OCI-LY1 (cell line): ENCODE data around the gene NAA80.
"Not testable (repeated sequence)": the region's sequence is repeated elsewhere in the genome, so short reads cannot be mapped to it uniquely, and the experiment has no call there.

Experiments
- H2AFZ ChIP-seq: fragments of 200-600 bp; sonication (generic), shearing (Covaris generic); 2 replicates; pipeline ENCODE4 v1.6.0; 2014; ENCODE audit warnings: antibody characterized with exemption, mild to moderate bottlenecking, low read length
- H3F3A ChIP-seq: fragments of 200-600 bp; sonication (generic), shearing (Covaris generic); 2 replicates; pipeline ENCODE4 v1.6.0; 2014; ENCODE audit warnings: mild to moderate bottlenecking, antibody characterized with exemption, low read length, moderate library complexity; ENCODE audit not compliant: insufficient read depth
- H3K27ac ChIP-seq: fragments of 200-600 bp; sonication (generic); 2 replicates; pipeline ENCODE4 v1.5.1; 2014; ENCODE audit warnings: low read length, mixed run types, mild to moderate bottlenecking, low read depth; ENCODE audit not compliant: poor library complexity, severe bottlenecking
- H3K27me3 ChIP-seq: fragments of 200-600 bp; sonication (generic); 2 replicates; pipeline ENCODE4 v1.6.0; 2014; ENCODE audit warnings: antibody characterized with exemption, mild to moderate bottlenecking, low read length, moderate library complexity; ENCODE audit not compliant: insufficient read depth
- H3K36me3 ChIP-seq: fragments of 200-600 bp; sonication (generic); 2 replicates; pipeline ENCODE4 v1.6.1; 2014; ENCODE audit warnings: mild to moderate bottlenecking, antibody characterized with exemption, low read length, moderate library complexity, mixed read lengths; ENCODE audit not compliant: insufficient read depth
- H3K4me1 ChIP-seq: fragments of 200-600 bp; sonication (generic); 2 replicates; pipeline ENCODE4 v1.5.1; 2014; ENCODE audit warnings: mild to moderate bottlenecking, low read length, moderate library complexity; ENCODE audit not compliant: insufficient read depth, severe bottlenecking
- H3K4me2 ChIP-seq: fragments of 200-600 bp; sonication (generic), shearing (Covaris generic); 2 replicates; pipeline ENCODE4 v1.6.1; 2014; ENCODE audit warnings: low read length
- H3K4me3 ChIP-seq: fragments of 200-600 bp; sonication (generic); 2 replicates; pipeline ENCODE4 v1.5.1; 2014; ENCODE audit warnings: low read length, low read depth, mild to moderate bottlenecking, mixed read lengths; ENCODE audit not compliant: poor library complexity, severe bottlenecking
- H3K79me2 ChIP-seq: fragments of 200-600 bp; shearing (Covaris generic); 2 replicates; pipeline ENCODE4 v1.6.1; 2016; ENCODE audit warnings: mixed run types, low read length, mixed read lengths; ENCODE audit not compliant: insufficient read depth
- H3K9ac ChIP-seq: fragments of 200-600 bp; sonication (generic), shearing (Covaris generic); 2 replicates; pipeline ENCODE4 v1.6.1; 2014; ENCODE audit warnings: mild to moderate bottlenecking, low read length, mixed read lengths
- H3K9me2 ChIP-seq: fragments of 200-600 bp; sonication (generic), shearing (Covaris generic); 2 replicates; pipeline ENCODE4 v1.6.1; 2014; ENCODE audit warnings: low read depth, mild to moderate bottlenecking, low read length, mixed read lengths
- H3K9me3 ChIP-seq: fragments of 200-600 bp; shearing (Covaris generic); 2 replicates; pipeline ENCODE4 v1.6.1; 2014; ENCODE audit warnings: low read length, mixed read lengths
- H4K20me1 ChIP-seq: fragments of 200-600 bp; sonication (generic), shearing (Covaris generic); 2 replicates; pipeline ENCODE4 v1.6.0; 2016; ENCODE audit warnings: mild to moderate bottlenecking, low read length; ENCODE audit not compliant: insufficient read depth
- CTCF ChIP-seq: fragments of 200-600 bp; sonication (generic), shearing (Covaris generic); IDR thresholded peaks from 2 replicates; pipeline ENCODE4 v1.5.1; 2017; ENCODE audit warnings: mild to moderate bottlenecking, antibody characterized with exemption, low read length, moderate library complexity, mixed read lengths
- EZH2 ChIP-seq: fragments of 200-600 bp; sonication (generic), shearing (Covaris generic); IDR thresholded peaks from 2 replicates; pipeline ENCODE4 v1.8.0; 2017; ENCODE audit warnings: borderline replicate concordance, mixed run types, mild to moderate bottlenecking, antibody characterized with exemption, low read length, moderate library complexity, mixed read lengths

Gene NAA80

GRCh38 chr3:50288387-50289007, 10.7 kb downstream of the NAA80 start:
- Histone ChIP-seq H2AFZ (no peak overlapping the region), H4K20me1 (no peaks in the 10 kb centered on the region), H3K9me2 (no peaks in the 10 kb centered on the region), H3K4me3 (no peak overlapping the region), H3K9ac (no peak overlapping the region), H3K27ac (no peak overlapping the region), H3K9me3 (no peaks in the 10 kb centered on the region), H3K36me3 (peaks cover 50% of the 10 kb centered on the region), H3K4me2 (no peak overlapping the region), H3K4me1 (peaks cover 19% of the 10 kb centered on the region), H3F3A (no peaks in the 10 kb centered on the region), H3K79me2 (peaks cover 10% of the 10 kb centered on the region), H3K27me3 (no peaks in the 10 kb centered on the region)
- TF ChIP-seq CTCF, result no peak
- TF ChIP-seq EZH2, result no peak

- Histone ChIP-seq H3F3A (no peaks in the 10 kb centered on the region), H4K20me1 (no peaks in the 10 kb centered on the region), H3K27ac (no peak overlapping the region), H3K4me1 (peaks cover 12% of the 10 kb centered on the region), H3K9ac (no peak overlapping the region), H3K27me3 (no peaks in the 10 kb centered on the region), H2AFZ (no peak overlapping the region), H3K4me3 (no peak overlapping the region), H3K4me2 (no peak overlapping the region), H3K9me2 (no peaks in the 10 kb centered on the region), H3K36me3 (peaks cover 50% of the 10 kb centered on the region), H3K79me2 (peaks cover 10% of the 10 kb centered on the region), H3K9me3 (no peaks in the 10 kb centered on the region)
- TF ChIP-seq EZH2 (no peak), CTCF (no peak)
These were observed 11.9 kb downstream of the NAA80 start for GRCh38 chr3:50287262-50287661.

GRCh38 chr3:50286322-50287227, 12.6 kb downstream of the NAA80 start:
- Histone ChIP-seq H3K9ac (no peak overlapping the region), H3K4me1 (peaks cover 12% of the 10 kb centered on the region), H3K79me2 (peaks cover 5% of the 10 kb centered on the region), H3K9me2 (no peaks in the 10 kb centered on the region), H3K4me3 (no peak overlapping the region), H3K27me3 (no peaks in the 10 kb centered on the region), H3K9me3 (no peaks in the 10 kb centered on the region), H4K20me1 (no peaks in the 10 kb centered on the region), H3K4me2 (no peak overlapping the region), H2AFZ (no peak overlapping the region), H3F3A (no peaks in the 10 kb centered on the region), H3K27ac (no peak overlapping the region), H3K36me3 (peaks cover 50% of the 10 kb centered on the region)
- TF ChIP-seq EZH2, result no peak
- TF ChIP-seq CTCF, result no peak

DNA sequence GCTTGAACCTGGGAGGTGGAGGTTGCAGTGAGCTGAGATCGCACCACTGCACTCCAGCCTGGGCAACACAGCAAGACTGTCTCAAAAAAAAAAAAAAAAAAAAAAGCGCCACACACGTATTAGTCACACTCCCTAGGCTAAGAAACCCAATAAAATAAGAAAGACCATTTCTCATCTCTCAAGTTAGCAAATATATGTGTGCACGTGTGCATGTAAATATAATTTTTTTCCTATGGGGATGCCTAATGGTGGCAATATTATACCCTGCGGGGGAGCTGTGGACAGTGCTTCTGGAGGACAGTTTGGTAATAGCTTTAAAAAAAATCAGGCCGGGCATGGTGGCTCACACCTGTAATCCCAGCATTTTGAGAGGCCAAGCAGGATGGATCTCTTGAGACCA, 15.1 kb downstream of the NAA80 start:
- H3K4me3 ChIP-seq, H3K9me2 ChIP-seq, H4K20me1 ChIP-seq, H3K9me3 ChIP-seq, H3K79me2 ChIP-seq, H3K27me3 ChIP-seq, H3K27ac ChIP-seq, H3K4me1 ChIP-seq, H3K4me2 ChIP-seq, H2AFZ ChIP-seq, H3F3A ChIP-seq, H3K9ac ChIP-seq: not testable (repeated sequence)
- peaks cover 33% of the 10 kb centered on the region for H3K36me3 ChIP-seq
